Erythroblast (primary cell): Measurements from ENCODE around the gene FBXO33.

ENCODE experiments used
- GATA1 ChIP-seq: IDR thresholded peaks from 2 replicates; pipeline ENCODE4 v1.6.1; 2011; ENCODE audit warnings: low read depth, mild to moderate bottlenecking, control low read depth, low read length, moderate library complexity
- POLR2A ChIP-seq: IDR thresholded peaks from 2 replicates; pipeline ENCODE4 v1.6.1; 2011; ENCODE audit warnings: mild to moderate bottlenecking, low read length

GRCh38 chr14:39422243-39422642 is 10.0 kb downstream of the FBXO33 start:
- TF ChIP-seq POLR2A (no peak), GATA1 (no peak)
